SJSA1 (cell line): ENCODE results near the gene TFB2M. TPM values are rescaled to one million over a fixed set of nuclear protein-coding genes. Genes with fewer than 3 reads are reported as not detected.
A peak's percentile ranks its signal among the peaks of the same experiment; 100 is the strongest.
"Not testable (repeated sequence)": the region's sequence is repeated elsewhere in the genome, so short reads cannot be mapped to it uniquely, and the experiment has no call there.

ENCODE experiments used
- DNase-seq, 2 experiments: peaks; one replicate each; pipeline ENCODE4 v3.0.0-alpha.2; 2015 to 2020; ENCODE audit warnings: low spot score in 2 of 2, low read depth in 1 of 2
- H3K27ac ChIP-seq: fragments of 250-450 bp; sonication (Bioruptor Pico); 2 replicates; pipeline ENCODE4 v1.5.1; 2020; ENCODE audit warnings: mild to moderate bottlenecking, moderate library complexity
- H3K27me3 ChIP-seq: fragments of 250-450 bp; sonication (Bioruptor Pico); replicated peaks from 2 replicates; pipeline ENCODE4 v1.5.1; 2020; ENCODE audit warnings: mild to moderate bottlenecking, moderate library complexity
- H3K36me3 ChIP-seq: fragments of 250-450 bp; sonication (Bioruptor Pico); 2 replicates; pipeline ENCODE4 v1.5.1; 2020; ENCODE audit warnings: mild to moderate bottlenecking
- H3K4me1 ChIP-seq: fragments of 250-450 bp; sonication (Bioruptor Pico); replicated peaks from 2 replicates; pipeline ENCODE4 v1.6.1; 2021; ENCODE audit warnings: mild to moderate bottlenecking
- H3K4me3 ChIP-seq: fragments of 250-450 bp; sonication (Bioruptor Pico); 2 replicates; pipeline ENCODE4 v1.5.1; 2020; ENCODE audit warnings: mild to moderate bottlenecking
- H3K9me3 ChIP-seq: fragments of 250-450 bp; sonication (Bioruptor Pico); replicated peaks from 2 replicates; pipeline ENCODE4 v1.5.1; 2020; ENCODE audit warnings: mild to moderate bottlenecking
- total RNA-seq: library from RNA; depleted of rRNA; stranded (reverse); fragments of >200 nt; shearing (Covaris generic); gene quantifications from 2 replicates; pipeline ENCODE4 v1.2.3, GENCODE V29; 2014

TFB2M gene
- total RNA-seq, 1 experiment from 2014 or later, result 21.1 TPM

GRCh38 chr1:246577082-246577719, 11.1 kb upstream of the TFB2M start:
- no peak for DNase-seq
- Histone ChIP-seq H3K27ac (no peak overlapping the region), H3K27me3 (no peaks in the 10 kb centered on the region), H3K4me3 (no peak overlapping the region), H3K9me3 (no peaks in the 10 kb centered on the region), H3K4me1 (peaks cover 15% of the 10 kb centered on the region), H3K36me3 (no peaks in the 10 kb centered on the region)

GRCh38 chr1:246576709-246577032, 10.6 kb upstream of the TFB2M start:
- H3K27ac ChIP-seq, result no peak overlapping the region
- no peak overlapping the region for H3K4me3 ChIP-seq
- no peaks in the 10 kb centered on the region for H3K9me3 ChIP-seq
- H3K36me3 ChIP-seq, result no peaks in the 10 kb centered on the region
- no peaks in the 10 kb centered on the region for H3K27me3 ChIP-seq
- no peak for DNase-seq
- H3K4me1 ChIP-seq, result peaks cover 15% of the 10 kb centered on the region

GRCh38 chr1:246573491-246573890, 7.4 kb upstream of the TFB2M start:
- Histone ChIP-seq H3K4me1 (peaks cover 17% of the 10 kb centered on the region), H3K9me3 (no peaks in the 10 kb centered on the region), H3K36me3 (no peaks in the 10 kb centered on the region), H3K27ac (no peak overlapping the region), H3K27me3 (no peaks in the 10 kb centered on the region), H3K4me3 (no peak overlapping the region)
- DNase-seq, result no peak

- Histone ChIP-seq H3K27ac (no peak overlapping the region), H3K9me3 (no peaks in the 10 kb centered on the region), H3K36me3 (no peaks in the 10 kb centered on the region), H3K4me3 (no peak overlapping the region), H3K4me1 (peaks cover 17% of the 10 kb centered on the region), H3K27me3 (no peaks in the 10 kb centered on the region)
- no peak for DNase-seq
Observed at GRCh38 chr1:246572785-246573184, 6.7 kb upstream of the TFB2M start.

- Histone ChIP-seq H3K4me1 (peaks cover 17% of the 10 kb centered on the region), H3K9me3 (no peaks in the 10 kb centered on the region), H3K4me3 (no peak overlapping the region), H3K36me3 (no peaks in the 10 kb centered on the region), H3K27me3 (no peaks in the 10 kb centered on the region), H3K27ac (no peak overlapping the region)
- DNase-seq, result no peak
Observed at GRCh38 chr1:246571953-246572352, 5.9 kb upstream of the TFB2M start.

GRCh38 chr1:246571309-246571708, 5.2 kb upstream of the TFB2M start:
- not testable (repeated sequence) for H3K27me3 ChIP-seq, DNase-seq, H3K9me3 ChIP-seq, H3K36me3 ChIP-seq, H3K27ac ChIP-seq, H3K4me3 ChIP-seq
- peaks cover 17% of the 10 kb centered on the region for H3K4me1 ChIP-seq

GRCh38 chr1:246569248-246570238, 3.5 kb upstream of the TFB2M start:
- peak in 1 of 2 experiments; percentile 53 for DNase-seq
- Histone ChIP-seq H3K9me3 (no peaks in the 10 kb centered on the region), H3K4me1 (peaks cover 25% of the 10 kb centered on the region), H3K36me3 (peaks cover 9% of the 10 kb centered on the region), H3K27ac (peak overlapping the region; percentile 33), H3K27me3 (no peaks in the 10 kb centered on the region), H3K4me3 (no peak overlapping the region)

- Histone ChIP-seq H3K27me3 (no peaks in the 10 kb centered on the region), H3K9me3 (no peaks in the 10 kb centered on the region), H3K4me3 (peak overlapping the region; percentile 91), H3K27ac (peak overlapping the region; percentile 43), H3K36me3 (peaks cover 20% of the 10 kb centered on the region), H3K4me1 (peaks cover 25% of the 10 kb centered on the region)
- DNase-seq, result no peak
Observed at GRCh38 chr1:246567646-246568235, 1.7 kb upstream of the TFB2M start.

GRCh38 chr1:246566813-246567645, 968 bp upstream of the TFB2M start:
- no peaks in the 10 kb centered on the region for H3K9me3 ChIP-seq
- H3K36me3 ChIP-seq, result peaks cover 24% of the 10 kb centered on the region
- H3K27me3 ChIP-seq, result no peaks in the 10 kb centered on the region
- H3K4me3 ChIP-seq, result peak overlapping the region; percentile 91
- peak in 1 of 2 experiments; percentile 60 for DNase-seq
- H3K27ac ChIP-seq, result peak overlapping the region; percentile 43
- H3K4me1 ChIP-seq, result peaks cover 25% of the 10 kb centered on the region

GRCh38 chr1:246565751-246566127, 322 bp downstream of the TFB2M start:
- H3K27ac ChIP-seq, result peak overlapping the region; percentile 45
- H3K27me3 ChIP-seq, result no peaks in the 10 kb centered on the region
- peak overlapping the region; percentile 91 for H3K4me3 ChIP-seq
- H3K9me3 ChIP-seq, result no peaks in the 10 kb centered on the region
- peaks cover 24% of the 10 kb centered on the region for H3K36me3 ChIP-seq
- H3K4me1 ChIP-seq, result peaks cover 25% of the 10 kb centered on the region
- no peak for DNase-seq

GRCh38 chr1:246564839-246565750, 966 bp downstream of the TFB2M start:
- DNase-seq, result no peak
- Histone ChIP-seq H3K9me3 (no peaks in the 10 kb centered on the region), H3K36me3 (peaks cover 26% of the 10 kb centered on the region), H3K4me3 (peak overlapping the region; percentile 91), H3K27me3 (no peaks in the 10 kb centered on the region), H3K4me1 (peaks cover 25% of the 10 kb centered on the region), H3K27ac (peak overlapping the region; percentile 45)

- H3K27me3 ChIP-seq, H3K4me1 ChIP-seq, H3K4me3 ChIP-seq, DNase-seq, H3K9me3 ChIP-seq, H3K27ac ChIP-seq: not testable (repeated sequence)
- peaks cover 49% of the 10 kb centered on the region for H3K36me3 ChIP-seq
Observed at GRCh38 chr1:246560833-246561232, 5.2 kb downstream of the TFB2M start.
